HG03342 (cell line): ENCODE measurements around the gene ZBTB21.
"Not testable (repeated sequence)": the region's sequence is repeated elsewhere in the genome, so short reads cannot be mapped to it uniquely, and the experiment has no call there.

Source experiments
- ATAC-seq: cut with Tn5 transposase; IDR thresholded peaks from one replicate; pipeline ENCODE4 v1.9.1; 2021; ENCODE audit warnings: mild to moderate bottlenecking, moderate library complexity; ENCODE audit not compliant: unreplicated experiment

Gene ZBTB21

DNA sequence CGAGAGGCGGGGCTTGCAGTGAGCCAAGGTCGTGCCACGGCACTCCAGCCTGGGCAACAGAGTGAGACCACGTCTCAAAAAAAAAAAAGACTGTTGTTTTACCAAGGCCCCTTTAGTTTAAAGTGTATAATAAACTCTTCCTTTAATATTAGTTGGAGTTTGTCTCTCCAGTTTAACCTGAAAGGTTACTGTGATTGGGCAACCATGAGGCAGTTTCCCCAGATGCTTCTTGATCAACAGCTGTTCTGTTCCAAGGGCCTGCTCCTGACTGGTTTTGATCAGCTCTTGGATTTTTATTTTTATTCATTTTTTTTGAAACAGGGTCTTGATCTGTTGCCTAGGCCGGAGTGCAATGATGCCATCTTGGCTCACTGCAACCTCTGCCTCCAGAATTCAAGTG lies 38.3 kb downstream of the ZBTB21 start:
- no peak for ATAC-seq

DNA sequence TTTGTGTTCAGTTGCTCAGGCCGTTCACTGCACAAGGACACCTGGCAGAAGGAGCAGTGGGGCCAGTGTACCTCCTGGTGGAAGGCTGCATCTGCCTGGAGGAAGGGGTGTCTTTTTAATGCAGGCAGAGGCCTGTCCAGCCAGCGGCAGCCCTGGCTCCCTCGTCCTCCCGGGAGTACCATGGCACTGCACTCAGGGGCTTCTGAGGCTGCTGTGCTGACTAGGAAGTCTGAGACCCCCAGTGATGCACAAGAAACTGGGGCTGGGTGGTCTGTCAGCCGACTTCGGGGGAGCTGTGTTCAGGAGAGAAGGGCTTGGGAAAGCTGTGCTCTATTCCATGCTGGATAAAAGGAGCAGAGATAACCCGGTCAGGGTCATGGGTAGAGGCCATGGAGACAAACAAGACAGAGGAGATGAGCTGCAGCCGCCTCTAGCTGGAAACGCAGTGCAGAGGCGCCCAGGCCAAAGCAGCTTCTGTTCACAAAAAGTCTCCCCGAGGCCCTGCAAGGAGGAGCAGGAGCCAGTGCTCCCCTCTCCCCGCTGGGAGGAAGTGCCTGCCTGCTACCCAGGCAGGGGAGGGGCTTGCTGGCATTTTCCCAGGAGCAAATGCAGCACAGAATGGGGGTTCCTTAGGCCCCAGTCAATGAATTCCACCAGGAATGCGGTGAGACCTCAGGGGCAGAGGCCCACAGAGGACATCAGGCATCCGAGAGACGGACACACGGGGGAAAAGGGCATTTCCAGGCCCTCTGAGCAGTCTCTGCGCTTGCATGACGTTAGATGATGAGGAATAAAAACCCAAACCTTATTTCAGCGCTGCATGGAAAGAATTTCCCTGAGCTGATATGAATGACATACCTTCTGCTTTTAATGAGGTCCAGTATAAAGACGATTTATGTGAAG lies 39.2 kb downstream of the ZBTB21 start:
- no peak for ATAC-seq

GRCh38 chr21:41970106-41970391 lies 40.1 kb downstream of the ZBTB21 start:
- ATAC-seq: no peak

- ATAC-seq: no peak
Observed at GRCh38 chr21:41967708-41968107, 42.5 kb downstream of the ZBTB21 start.

DNA sequence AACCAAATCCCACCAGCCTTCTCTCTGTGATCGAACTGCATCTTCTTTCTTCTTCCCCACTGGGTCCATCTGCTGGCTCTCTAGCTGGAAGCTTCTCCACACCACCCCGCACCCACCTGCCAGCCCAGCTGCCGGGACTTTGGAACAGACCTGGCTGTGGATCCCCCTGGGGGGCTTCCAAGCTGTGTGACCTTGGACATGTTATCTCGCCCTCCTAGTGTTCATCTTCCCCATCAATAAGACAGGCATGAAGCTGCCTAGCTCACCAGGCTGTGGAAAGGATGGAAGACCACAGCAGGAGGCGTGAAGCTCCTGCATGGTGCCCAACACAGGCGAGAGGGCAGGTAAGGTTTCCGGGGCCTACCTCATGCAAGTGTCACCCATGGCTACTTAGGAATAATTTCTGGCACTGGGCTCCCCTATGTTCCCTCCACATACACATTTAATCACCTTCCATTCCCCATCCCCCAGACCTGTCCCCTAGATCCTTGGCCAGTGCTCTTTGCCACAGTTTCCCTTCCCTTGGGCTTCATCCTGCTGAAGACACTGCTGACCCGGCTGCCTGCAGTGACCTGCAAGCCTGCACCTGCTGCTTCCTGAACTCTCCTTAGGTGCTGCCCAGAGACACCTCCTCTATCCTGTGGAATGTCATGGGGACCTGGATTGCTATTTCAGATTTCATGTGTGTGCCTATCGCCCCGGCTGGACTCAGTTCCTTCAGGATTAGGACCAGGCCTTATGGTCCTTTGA lies 43.1 kb downstream of the ZBTB21 start:
- ATAC-seq: no peak

- no peak for ATAC-seq
Observed at GRCh38 chr21:41966041-41966833, 43.9 kb downstream of the ZBTB21 start.

DNA sequence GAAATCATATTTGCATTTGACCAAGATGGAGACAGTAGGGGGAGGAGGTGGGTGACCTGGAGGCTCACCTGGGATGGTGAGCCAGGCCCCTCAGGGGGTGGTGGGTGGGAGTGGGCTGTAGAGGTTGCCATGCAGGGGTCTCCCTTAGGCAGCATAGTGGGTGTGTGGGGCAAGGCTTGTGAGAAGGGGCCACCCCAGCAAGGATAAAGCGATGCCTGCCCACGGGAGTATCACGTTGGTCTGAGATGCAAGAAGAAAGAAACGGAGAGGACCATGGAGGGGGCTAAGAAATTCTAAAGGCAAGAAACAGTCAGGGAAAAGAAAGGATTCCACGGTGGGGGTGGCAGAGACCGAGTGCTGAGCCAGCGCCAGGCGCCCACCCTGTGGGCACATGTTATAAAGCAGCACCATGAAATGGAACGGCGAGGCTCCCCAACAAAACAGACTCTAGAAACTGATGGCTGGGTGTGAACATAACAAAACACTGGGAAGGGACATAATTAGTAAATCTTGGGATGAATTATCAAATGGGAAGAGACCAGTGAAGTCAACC lies 44.6 kb downstream of the ZBTB21 start:
- ATAC-seq: no peak

DNA sequence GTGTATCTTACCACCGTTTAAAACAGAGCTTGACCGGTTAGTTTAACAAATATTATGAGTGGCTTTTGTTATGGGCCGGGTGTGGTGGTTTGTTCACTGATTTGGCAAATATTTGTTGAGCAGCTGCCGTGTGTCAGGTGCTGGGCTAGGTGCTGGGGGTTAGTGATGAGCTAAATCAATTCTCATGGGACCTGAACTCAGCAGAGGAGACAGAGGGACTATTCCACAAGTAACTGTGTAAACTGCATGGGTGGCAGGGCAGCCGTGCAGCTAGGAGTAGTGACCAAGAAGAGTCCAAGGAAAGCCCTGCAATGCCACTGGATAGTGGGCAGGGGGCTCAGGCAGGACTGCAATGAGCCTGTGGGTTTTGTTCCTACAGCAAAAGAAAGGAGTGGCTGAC lies 45.1 kb downstream of the ZBTB21 start:
- no peak for ATAC-seq

DNA sequence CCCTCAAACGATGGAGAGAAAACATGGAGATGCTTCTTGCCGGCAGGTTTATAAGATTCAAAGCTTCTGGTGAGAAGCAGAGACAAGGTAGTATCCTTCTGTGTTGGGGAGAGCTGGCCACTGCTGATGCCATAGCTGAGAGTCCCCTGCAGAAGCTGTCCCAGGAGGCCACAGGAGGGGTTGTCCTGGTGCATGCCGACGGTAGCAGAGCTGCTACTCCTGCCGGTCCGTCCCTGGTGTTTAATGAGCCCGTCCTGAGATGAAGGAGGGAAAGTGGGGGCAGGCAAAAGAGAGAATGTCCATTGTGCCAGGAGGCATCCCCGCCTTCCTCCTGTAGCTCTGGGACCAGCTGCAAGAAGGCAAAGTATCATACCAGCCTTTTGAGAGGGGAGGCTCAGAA lies 46.0 kb downstream of the ZBTB21 start:
- ATAC-seq: no peak

DNA sequence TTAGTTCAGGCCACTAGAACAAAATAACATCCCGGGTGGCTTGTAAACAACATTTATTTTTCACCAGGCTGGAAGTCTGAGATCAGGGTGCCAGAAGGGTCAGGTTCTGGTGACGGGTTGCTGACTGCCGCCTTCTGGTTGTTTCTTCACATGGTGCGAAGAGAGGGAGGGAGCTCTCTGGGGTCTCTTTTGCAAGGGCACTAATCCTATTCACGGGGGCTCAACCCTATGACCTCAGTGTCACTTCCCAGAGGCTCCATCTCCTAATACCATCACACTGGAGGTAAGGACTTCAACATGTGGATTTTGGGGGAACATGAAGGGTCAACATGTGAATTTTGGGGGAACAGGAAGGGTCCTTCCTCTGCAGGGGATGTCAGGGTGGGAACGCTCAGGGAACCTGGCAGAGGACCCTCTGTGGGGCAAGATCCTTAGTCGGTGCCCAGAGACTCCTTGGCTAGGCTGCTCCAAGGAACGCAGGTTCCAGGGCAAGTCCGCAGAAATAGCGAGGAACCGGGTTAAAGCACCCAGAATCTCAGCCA lies 47.7 kb downstream of the ZBTB21 start:
- ATAC-seq: no peak

DNA sequence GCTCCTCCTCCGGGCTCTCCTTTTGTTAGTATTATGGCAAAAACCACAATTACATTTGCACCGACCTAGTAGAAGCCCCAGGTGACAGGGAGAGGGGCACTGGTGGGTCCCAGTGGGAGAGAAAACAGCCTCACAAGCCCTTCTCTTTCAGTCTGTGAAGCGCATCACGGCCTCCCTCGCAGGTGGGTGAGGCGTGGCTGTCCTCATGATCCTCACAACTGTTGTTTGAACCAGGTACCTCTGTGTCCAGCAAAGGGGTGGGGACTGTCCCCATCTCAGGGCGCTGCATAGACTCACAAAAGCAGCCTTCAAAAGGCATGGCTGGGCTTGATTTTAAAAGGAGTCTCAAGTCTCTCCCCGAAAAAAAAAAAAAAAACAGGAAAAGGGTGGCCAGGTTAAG lies 48.4 kb downstream of the ZBTB21 start:
- ATAC-seq: no peak

GRCh38 chr21:41961282-41961701 lies 48.9 kb downstream of the ZBTB21 start:
- no peak for ATAC-seq

DNA sequence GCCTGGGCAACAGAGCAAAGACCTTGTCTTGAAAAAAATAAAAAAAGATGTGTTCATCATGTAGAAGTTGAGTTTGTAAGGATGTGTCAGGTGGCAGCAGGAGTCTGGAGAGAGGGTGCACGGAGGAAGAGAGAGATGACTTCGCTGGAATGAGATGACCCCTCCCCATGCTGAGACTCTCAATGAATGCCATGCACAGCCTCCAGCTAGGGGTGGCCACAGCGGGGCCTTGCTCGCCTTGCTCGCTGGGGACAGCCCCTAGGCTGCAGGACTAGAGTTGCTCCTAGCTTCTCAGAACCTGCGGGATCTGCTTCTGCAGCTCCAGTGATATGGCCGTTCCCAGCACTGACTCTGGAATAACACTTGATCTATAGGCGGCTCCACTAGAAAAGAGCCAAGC lies 49.8 kb downstream of the ZBTB21 start:
- no peak for ATAC-seq

DNA sequence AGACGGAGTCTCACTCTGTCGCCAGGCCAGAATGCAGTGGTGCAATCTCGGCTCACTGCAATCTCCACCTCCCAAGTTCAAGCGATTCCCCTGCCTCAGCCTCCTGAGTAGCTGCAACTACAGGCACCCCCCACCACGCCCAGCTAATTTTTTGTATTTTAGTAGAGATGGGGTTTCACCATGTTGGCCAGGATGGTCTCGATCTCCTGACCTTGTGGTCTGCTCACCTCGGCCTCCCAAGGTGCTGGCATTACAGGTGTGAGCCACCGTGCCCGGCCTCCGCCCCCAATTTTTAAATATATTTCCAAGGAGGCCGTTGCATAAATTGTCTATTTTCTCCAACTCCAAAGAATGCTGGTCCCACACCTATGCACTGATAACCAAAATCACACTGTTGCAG lies 50.5 kb downstream of the ZBTB21 start:
- not testable (repeated sequence) for ATAC-seq

DNA sequence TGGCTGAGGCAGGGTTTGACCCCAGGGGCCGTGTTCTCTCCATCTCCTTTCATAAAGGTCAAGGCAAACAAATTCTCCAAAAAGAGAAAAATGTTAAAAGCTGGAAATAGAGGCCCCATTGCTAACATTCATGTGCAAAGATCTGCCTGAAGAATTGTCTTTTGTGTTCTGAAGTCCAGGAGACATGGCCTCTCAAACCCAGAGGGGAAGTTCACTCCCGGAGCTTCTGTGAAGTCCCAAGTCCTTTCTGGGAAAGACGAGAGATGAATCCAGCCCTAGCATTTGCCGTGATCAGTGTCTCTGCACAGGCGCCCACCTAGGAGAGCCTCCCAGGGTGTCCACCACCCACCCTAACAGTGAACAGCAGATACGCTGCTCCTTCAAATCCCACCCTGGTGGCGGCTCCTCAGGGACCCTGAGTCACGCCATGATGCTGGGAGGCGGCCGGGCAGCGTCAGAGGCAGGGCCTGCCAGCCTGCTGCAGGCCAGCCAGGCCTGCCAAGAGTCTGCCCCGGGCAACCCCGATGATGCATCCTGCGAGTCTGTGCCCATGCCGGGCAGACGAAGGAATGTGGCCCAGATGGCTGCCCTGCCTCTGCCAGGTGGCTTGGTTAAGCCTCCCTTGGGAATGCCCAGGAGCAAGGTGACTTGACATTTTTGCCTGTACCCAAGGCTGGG lies 51.1 kb downstream of the ZBTB21 start:
- no peak for ATAC-seq

DNA sequence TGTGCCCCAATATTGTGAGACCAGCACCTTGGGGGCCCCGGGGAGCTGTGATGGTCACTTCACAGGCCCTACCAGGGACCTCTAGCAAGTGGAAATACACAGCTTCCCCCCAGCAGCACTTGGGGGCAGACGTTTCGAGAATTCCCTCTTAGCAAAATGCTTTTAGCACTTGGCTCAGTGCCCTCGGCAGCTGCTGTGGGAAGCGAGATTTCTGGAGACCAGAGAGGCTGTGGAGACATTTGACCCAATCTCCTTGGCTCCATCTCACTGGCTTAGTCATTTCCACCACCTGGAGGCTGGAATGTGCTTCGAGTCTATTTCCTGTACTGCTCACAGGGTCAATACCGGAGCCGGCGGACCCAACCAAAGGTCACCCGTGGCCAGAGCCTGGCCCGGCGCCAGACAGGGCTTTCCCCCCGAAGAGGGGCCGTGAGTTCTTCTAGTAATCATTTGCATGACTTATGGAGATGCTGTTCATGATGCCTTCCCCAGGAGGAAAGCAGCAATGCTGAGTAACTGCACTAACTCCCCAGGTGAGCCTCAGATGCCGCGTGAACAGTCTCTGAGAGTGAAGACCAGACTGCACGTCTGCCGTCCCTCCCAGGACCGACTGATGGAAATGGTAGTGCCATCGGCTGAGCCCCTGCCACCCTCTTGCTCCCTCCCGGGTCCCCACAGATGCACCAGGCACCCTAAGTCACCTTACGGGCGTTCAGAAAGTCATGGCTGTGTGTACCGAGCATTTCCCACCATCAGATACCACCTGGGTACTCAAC lies 52.0 kb downstream of the ZBTB21 start:
- no peak for ATAC-seq

GRCh38 chr21:41956926-41957729 lies 53.0 kb downstream of the ZBTB21 start:
- ATAC-seq: no peak

DNA sequence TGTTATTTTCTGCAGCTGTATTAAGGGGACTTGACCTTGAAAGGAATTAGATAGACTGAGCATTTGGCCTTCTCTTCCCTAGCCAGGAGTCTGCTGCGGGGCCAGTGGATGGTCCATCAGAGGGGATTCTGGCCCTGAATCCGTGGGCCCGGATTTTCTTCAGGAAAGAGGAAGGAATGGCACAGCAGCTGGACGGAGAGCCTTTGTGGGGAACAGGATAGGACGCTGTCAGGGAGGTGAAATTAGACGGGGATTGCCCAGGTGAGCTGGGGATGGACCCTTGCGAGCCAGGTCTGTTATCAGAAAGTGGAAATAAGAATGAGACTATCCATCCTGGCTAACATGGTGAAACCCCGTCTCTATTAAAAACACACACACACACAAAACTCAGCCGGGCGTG lies 54.6 kb downstream of the ZBTB21 start:
- no peak for ATAC-seq
